ENCODE data around the gene CD99L2. TPM values are rescaled to one million over a fixed set of nuclear protein-coding genes. Genes with fewer than 3 reads are reported as not detected.

CD99L2 gene
- total RNA-seq, 1 donor from 2014 or later: 12.0 TPM

GRCh38 chrX:150806827-150807226 is 91.6 kb downstream of the CD99L2 start:
- Mint-ChIP-seq H3K27me3 (ENCODE audit: low read depth) (no peaks in the 10 kb centered on the region), H3K9me3 (peaks cover 4% of the 10 kb centered on the region), H3K4me3 (ENCODE audit: low read depth) (no peak overlapping the region), H3K4me1 (ENCODE audit: low read depth) (peaks cover 5% of the 10 kb centered on the region), H3K36me3 (ENCODE audit: low read depth) (peaks cover 8% of the 10 kb centered on the region), H3K27ac (no peak overlapping the region)
- intact Hi-C loops (cut with micrococcal nuclease): no loop called here
- DNase-seq (ENCODE audit: low spot score): no peak

DNA sequence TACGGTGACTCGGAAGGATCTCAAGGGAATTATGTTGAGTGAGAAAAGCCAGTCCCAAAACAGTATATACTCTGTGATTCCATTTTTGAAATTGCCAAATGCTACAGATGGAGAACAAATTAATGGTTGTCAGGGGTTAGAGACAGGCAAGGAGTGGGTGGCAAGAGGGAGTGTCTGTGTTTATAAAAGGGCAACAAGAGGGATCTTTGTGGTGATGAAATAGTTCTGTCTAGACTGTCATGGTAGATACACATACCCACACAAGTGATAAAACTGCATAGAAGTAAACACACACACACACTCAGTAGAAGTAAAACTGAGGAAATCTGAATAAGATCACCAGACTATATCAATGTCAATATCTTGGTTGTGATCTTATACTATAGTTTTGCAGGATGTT is 92.7 kb downstream of the CD99L2 start:
- intact Hi-C loops (cut with micrococcal nuclease): no loop called here
- H3K4me1 Mint-ChIP-seq (ENCODE audit: low read depth): peaks cover 5% of the 10 kb centered on the region
- H3K27me3 Mint-ChIP-seq (ENCODE audit: low read depth): no peaks in the 10 kb centered on the region
- DNase-seq (ENCODE audit: low spot score): no peak
- H3K27ac Mint-ChIP-seq: no peak overlapping the region
- no peak overlapping the region for H3K4me3 Mint-ChIP-seq (ENCODE audit: low read depth)
- H3K9me3 Mint-ChIP-seq: peaks cover 4% of the 10 kb centered on the region
- peaks cover 8% of the 10 kb centered on the region for H3K36me3 Mint-ChIP-seq (ENCODE audit: low read depth)

- intact Hi-C loops (cut with micrococcal nuclease): no loop called here
- H3K4me1 Mint-ChIP-seq (ENCODE audit: low read depth): peaks cover 7% of the 10 kb centered on the region
- no peaks in the 10 kb centered on the region for H3K9me3 Mint-ChIP-seq
- no peak overlapping the region for H3K27ac Mint-ChIP-seq
- no peak for DNase-seq (ENCODE audit: low spot score)
- peaks cover 14% of the 10 kb centered on the region for H3K36me3 Mint-ChIP-seq (ENCODE audit: low read depth)
- H3K4me3 Mint-ChIP-seq (ENCODE audit: low read depth): no peak overlapping the region
- no peaks in the 10 kb centered on the region for H3K27me3 Mint-ChIP-seq (ENCODE audit: low read depth)
Measured at GRCh38 chrX:150792949-150793527, 105.4 kb downstream of the CD99L2 start.

GRCh38 chrX:150790021-150790420 is 108.4 kb downstream of the CD99L2 start:
- H3K9me3 Mint-ChIP-seq: no peaks in the 10 kb centered on the region
- peaks cover 14% of the 10 kb centered on the region for H3K36me3 Mint-ChIP-seq (ENCODE audit: low read depth)
- no peak overlapping the region for H3K27ac Mint-ChIP-seq
- DNase-seq (ENCODE audit: low spot score): no peak
- intact Hi-C loops (cut with micrococcal nuclease): no loop called here
- H3K27me3 Mint-ChIP-seq (ENCODE audit: low read depth): no peaks in the 10 kb centered on the region
- H3K4me3 Mint-ChIP-seq (ENCODE audit: low read depth): no peak overlapping the region
- peaks cover 7% of the 10 kb centered on the region for H3K4me1 Mint-ChIP-seq (ENCODE audit: low read depth)

DNA sequence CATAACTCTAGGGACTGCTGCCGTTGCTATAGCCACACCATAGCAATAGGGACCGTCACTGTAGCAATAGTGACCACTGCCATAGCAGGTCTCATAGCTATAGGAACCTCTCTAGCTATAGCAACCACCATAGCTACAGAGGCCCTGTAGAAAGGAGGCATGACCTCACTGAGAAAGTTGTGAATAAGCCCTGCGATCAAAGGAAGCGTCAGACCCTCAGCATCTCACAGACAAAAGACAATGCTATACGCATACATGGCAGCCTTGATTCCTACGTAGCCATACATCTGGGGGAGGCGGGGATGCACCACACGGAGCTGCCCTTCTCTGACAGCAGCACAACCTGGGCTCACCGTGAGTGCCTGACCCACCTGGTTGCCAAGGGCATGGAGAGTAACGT is 116.8 kb downstream of the CD99L2 start:
- no peaks in the 10 kb centered on the region for H3K9me3 Mint-ChIP-seq
- intact Hi-C loops (cut with micrococcal nuclease): loop anchor here (10.0 kb wide), 1 partner anchor 113 kb away; the partner anchor contains the start of gene CD99L2
- H3K36me3 Mint-ChIP-seq (ENCODE audit: low read depth): no peaks in the 10 kb centered on the region

GRCh38 chrX:150779385-150779784 is 119.1 kb downstream of the CD99L2 start:
- peaks cover 2% of the 10 kb centered on the region for H3K4me1 Mint-ChIP-seq (ENCODE audit: low read depth)
- H3K27ac Mint-ChIP-seq: no peak overlapping the region
- no peak for DNase-seq (ENCODE audit: low spot score)
- no peaks in the 10 kb centered on the region for H3K9me3 Mint-ChIP-seq
- no peaks in the 10 kb centered on the region for H3K27me3 Mint-ChIP-seq (ENCODE audit: low read depth)
- H3K4me3 Mint-ChIP-seq (ENCODE audit: low read depth): no peak overlapping the region
- no peaks in the 10 kb centered on the region for H3K36me3 Mint-ChIP-seq (ENCODE audit: low read depth)
- intact Hi-C loops (cut with micrococcal nuclease): no loop called here

More for the DNA sequence above, 116.8 kb downstream of the CD99L2 start:
- Mint-ChIP-seq H3K4me1 (ENCODE audit: low read depth) (peaks cover 2% of the 10 kb centered on the region), H3K27me3 (ENCODE audit: low read depth) (no peaks in the 10 kb centered on the region), H3K27ac (no peak overlapping the region), H3K4me3 (ENCODE audit: low read depth) (no peak overlapping the region)
- no peak for DNase-seq (ENCODE audit: low spot score)

DNA sequence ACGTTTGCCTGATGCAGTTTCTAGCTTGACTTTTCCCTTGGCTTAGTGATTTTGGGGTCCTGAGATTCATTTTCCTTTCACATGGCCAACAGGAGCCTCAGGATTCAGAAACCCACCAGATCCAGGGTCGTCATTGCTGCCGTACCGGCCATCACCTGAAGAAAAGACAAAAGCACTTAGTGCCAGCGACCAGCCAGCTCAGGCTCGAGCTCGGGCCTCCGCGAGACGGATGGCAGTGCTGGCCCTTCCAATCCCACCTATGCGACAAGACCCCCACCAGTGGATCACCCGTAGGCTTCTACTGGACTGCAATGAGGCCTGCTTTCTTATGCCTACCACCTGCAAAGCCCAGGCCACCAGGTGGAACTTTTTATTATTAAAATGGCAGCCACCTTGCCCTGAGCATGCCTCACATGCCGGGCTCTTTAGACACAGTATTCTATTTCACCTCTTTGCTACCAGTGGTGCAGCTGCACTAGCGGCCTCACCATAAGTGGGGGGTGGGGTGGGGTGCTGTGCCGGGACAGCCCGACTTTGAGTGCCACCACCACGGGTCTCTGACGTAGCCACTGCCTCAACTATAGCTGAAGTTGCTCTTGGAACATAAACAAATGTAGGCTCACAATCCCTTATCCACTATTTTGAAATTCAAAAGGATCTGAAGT is 121.0 kb downstream of the CD99L2 start:
- no peaks in the 10 kb centered on the region for H3K36me3 Mint-ChIP-seq (ENCODE audit: low read depth)
- intact Hi-C loops (cut with micrococcal nuclease): no loop called here
- H3K9me3 Mint-ChIP-seq: no peaks in the 10 kb centered on the region
- no peak for DNase-seq (ENCODE audit: low spot score)
- no peak overlapping the region for H3K27ac Mint-ChIP-seq
- H3K4me3 Mint-ChIP-seq (ENCODE audit: low read depth): no peak overlapping the region
- peaks cover 2% of the 10 kb centered on the region for H3K4me1 Mint-ChIP-seq (ENCODE audit: low read depth)
- no peaks in the 10 kb centered on the region for H3K27me3 Mint-ChIP-seq (ENCODE audit: low read depth)

DNA sequence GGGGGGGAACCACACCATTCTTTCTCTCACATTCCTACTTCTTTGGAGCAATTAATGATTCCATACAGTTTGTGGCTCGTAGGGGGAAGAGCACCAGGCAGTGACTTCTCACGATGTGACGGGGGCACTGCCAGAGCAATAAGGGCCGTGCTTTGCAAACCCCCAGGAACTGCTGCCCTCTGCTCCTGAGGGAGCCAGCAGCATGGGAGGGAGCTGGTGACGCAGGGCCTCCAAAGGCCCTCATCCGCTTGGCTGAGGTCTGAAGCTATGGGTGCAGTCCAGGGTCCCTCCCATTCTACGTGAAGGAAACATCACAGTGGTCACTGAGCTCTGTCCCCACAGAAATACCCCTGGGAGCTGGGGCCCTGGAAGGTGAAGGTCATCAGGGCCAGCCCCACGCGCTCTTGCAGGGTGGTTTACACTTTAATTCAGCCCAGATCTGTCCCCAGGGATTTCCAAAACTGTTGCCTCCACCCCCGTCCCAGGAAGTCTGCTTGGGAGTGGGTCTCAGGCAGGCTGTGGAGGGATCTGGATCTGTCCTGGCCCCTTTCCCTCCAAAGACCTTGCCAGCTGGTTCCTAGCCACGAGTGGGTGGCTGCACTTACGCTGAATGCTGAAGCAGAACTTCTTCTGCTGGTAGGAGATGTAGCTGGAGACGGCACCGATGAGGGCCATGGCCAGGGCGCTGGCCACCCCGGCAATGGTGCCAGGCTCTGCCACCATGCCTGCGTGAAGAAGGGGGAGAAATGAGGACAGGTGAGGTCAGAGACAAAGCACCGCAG is 122.7 kb downstream of the CD99L2 start:
- H3K4me1 Mint-ChIP-seq (ENCODE audit: low read depth): peaks cover 2% of the 10 kb centered on the region
- intact Hi-C loops (cut with micrococcal nuclease): no loop called here
- no peak overlapping the region for H3K4me3 Mint-ChIP-seq (ENCODE audit: low read depth)
- H3K27ac Mint-ChIP-seq: no peak overlapping the region
- no peaks in the 10 kb centered on the region for H3K36me3 Mint-ChIP-seq (ENCODE audit: low read depth)
- no peak for DNase-seq (ENCODE audit: low spot score)
- H3K9me3 Mint-ChIP-seq: no peaks in the 10 kb centered on the region
- H3K27me3 Mint-ChIP-seq (ENCODE audit: low read depth): no peaks in the 10 kb centered on the region

GRCh38 chrX:150774798-150775568 is 123.5 kb downstream of the CD99L2 start:
- no peak overlapping the region for H3K4me3 Mint-ChIP-seq (ENCODE audit: low read depth)

DNA sequence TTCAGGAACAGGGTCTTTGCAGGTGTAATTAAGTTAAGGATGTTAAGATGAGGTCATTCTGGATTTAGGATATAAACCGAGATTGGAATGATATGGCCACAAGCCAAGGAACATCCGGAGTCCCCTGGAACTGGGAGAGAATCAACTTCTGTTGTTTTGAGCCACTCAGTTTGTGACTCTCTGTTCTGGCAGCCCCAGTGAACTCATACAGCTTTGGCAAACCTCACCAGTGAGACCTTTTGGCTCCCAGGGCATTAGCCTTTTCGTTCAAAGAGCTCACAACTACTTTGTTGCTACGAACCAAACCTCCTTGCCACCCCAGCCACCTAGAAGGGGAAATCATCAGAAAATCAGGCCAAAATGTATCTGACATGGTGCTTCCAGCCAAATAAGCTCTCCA is 124.8 kb downstream of the CD99L2 start:
- no peak for DNase-seq (ENCODE audit: low spot score)
- Mint-ChIP-seq H3K27me3 (ENCODE audit: low read depth) (no peaks in the 10 kb centered on the region), H3K4me1 (ENCODE audit: low read depth) (no peaks in the 10 kb centered on the region), H3K4me3 (ENCODE audit: low read depth) (no peak overlapping the region), H3K36me3 (ENCODE audit: low read depth) (no peaks in the 10 kb centered on the region), H3K9me3 (no peaks in the 10 kb centered on the region), H3K27ac (no peak overlapping the region)
- intact Hi-C loops (cut with micrococcal nuclease): loop anchor here (5.0 kb wide), 2 partner anchors 209 to 924 kb away; partner anchors contain the start of genes HMGB3 and PRRG3

More at GRCh38 chrX:150774798-150775568, 123.5 kb downstream of the CD99L2 start:
- Mint-ChIP-seq H3K27ac (no peak overlapping the region), H3K36me3 (ENCODE audit: low read depth) (no peaks in the 10 kb centered on the region), H3K27me3 (ENCODE audit: low read depth) (no peaks in the 10 kb centered on the region), H3K9me3 (no peaks in the 10 kb centered on the region), H3K4me1 (ENCODE audit: low read depth) (peaks cover 2% of the 10 kb centered on the region)
- intact Hi-C loops (cut with micrococcal nuclease): loop anchor here (5.0 kb wide), 2 partner anchors 207 to 922 kb away; partner anchors contain the start of genes HMGB3 and PRRG3
- DNase-seq (ENCODE audit: low spot score): no peak

DNA sequence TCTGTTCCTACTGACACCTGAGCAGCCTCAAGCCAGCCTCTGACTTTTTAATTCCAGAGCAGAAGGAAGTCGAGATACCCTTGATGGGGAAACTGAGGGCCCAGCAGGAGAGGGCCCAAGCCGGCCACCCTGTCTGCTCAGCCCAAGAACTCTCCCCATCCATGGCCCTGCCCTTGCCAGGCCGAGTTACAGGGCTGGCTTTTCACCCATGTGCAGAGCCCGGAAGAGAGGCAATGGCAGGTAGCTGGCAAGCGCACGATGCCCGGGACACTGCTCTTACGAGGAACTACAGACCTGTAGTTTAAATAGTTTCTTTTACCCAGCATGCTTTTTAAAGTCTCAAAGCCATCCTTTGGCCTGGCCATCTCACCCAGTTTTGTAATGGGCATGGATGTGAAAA is 125.4 kb downstream of the CD99L2 start:
- no peaks in the 10 kb centered on the region for H3K4me1 Mint-ChIP-seq (ENCODE audit: low read depth)
- DNase-seq (ENCODE audit: low spot score): no peak
- no peaks in the 10 kb centered on the region for H3K36me3 Mint-ChIP-seq (ENCODE audit: low read depth)
- H3K9me3 Mint-ChIP-seq: no peaks in the 10 kb centered on the region
- H3K27me3 Mint-ChIP-seq (ENCODE audit: low read depth): no peaks in the 10 kb centered on the region
- no peak overlapping the region for H3K27ac Mint-ChIP-seq
- intact Hi-C loops (cut with micrococcal nuclease): loop anchor here (5.0 kb wide), 2 partner anchors 209 to 924 kb away; partner anchors contain the start of genes HMGB3 and PRRG3
- H3K4me3 Mint-ChIP-seq (ENCODE audit: low read depth): no peak overlapping the region

- DNase-seq (ENCODE audit: low spot score): peak; percentile 56
- intact Hi-C loops (cut with micrococcal nuclease): loop anchor here (1.0 to 5.0 kb wide), 3 partner anchors 210 to 925 kb away; partner anchors contain the start of genes HMGB3 and PRRG3
- Mint-ChIP-seq H3K27me3 (ENCODE audit: low read depth) (no peaks in the 10 kb centered on the region), H3K4me1 (ENCODE audit: low read depth) (peaks cover 2% of the 10 kb centered on the region), H3K4me3 (ENCODE audit: low read depth) (no peak overlapping the region), H3K36me3 (ENCODE audit: low read depth) (no peaks in the 10 kb centered on the region), H3K27ac (no peak overlapping the region), H3K9me3 (no peaks in the 10 kb centered on the region)
Measured at GRCh38 chrX:150772150-150772970, 126.1 kb downstream of the CD99L2 start.
